Articular chondrocyte of knee joint (primary cell): ENCODE measurements around the gene GLIS2. TPM values are rescaled to one million over a fixed set of nuclear protein-coding genes. Genes with fewer than 3 reads are reported as not detected.

Experiments used
- total RNA-seq: library from RNA; depleted of rRNA; stranded (reverse); fragments of >200 nt; gene quantifications from 2 replicates; pipeline ENCODE4 v1.2.3, GENCODE V29; 2012

GLIS2 gene
- total RNA-seq: 3.4 and 4.2 TPM in 2 replicates

DNA sequence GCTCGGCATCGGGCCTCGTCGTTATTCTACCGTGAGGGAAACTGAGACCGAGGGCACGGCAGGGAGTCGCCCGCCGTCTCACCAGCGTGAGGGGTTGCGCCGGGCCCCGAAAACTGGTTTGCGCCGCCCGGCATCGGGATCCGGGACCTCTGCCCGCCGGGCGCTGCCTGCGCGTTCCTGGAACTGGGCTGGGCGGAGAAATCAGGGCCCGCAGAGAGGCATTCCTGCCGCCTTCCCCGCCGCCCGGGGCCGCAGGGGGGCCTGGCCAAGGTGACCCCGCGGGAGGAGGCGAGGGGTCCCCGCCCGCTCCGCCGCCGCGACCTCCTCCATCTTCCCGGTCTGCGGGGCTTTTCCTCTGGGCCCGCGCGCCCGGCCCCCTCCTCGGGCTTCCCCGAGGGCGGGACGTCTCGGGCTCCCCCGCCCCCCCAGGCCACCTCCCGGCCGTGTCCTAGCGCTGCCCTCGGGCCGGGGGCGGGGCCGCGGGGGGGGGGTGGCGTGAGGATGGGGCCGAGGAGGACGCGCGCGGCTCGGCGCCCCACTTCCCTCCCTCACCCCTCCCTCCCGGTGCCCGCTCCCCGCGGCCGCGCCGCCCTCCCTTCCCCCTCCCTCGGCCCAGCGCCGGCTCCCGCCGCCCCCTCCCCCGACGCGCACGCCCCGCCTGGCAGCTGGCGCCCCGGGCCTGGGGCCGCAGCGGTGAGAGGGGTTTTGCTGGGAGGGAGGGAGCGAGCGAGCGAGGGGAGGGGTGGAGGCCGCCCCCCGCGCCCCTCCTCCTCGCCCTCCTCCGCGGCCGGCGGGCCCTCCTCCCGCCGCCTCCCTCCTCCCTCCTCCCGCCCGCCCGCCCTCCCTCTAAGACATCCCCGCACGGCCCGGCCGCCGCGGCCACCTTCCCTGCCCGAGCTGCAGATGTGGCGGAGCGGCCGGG, at the start of gene GLIS2:
GLIS2 (plus strand) TSS at position 882 of the 922 bp plus-strand sequence. CDS start 16,214 bp downstream, outside the sequence.

DNA sequence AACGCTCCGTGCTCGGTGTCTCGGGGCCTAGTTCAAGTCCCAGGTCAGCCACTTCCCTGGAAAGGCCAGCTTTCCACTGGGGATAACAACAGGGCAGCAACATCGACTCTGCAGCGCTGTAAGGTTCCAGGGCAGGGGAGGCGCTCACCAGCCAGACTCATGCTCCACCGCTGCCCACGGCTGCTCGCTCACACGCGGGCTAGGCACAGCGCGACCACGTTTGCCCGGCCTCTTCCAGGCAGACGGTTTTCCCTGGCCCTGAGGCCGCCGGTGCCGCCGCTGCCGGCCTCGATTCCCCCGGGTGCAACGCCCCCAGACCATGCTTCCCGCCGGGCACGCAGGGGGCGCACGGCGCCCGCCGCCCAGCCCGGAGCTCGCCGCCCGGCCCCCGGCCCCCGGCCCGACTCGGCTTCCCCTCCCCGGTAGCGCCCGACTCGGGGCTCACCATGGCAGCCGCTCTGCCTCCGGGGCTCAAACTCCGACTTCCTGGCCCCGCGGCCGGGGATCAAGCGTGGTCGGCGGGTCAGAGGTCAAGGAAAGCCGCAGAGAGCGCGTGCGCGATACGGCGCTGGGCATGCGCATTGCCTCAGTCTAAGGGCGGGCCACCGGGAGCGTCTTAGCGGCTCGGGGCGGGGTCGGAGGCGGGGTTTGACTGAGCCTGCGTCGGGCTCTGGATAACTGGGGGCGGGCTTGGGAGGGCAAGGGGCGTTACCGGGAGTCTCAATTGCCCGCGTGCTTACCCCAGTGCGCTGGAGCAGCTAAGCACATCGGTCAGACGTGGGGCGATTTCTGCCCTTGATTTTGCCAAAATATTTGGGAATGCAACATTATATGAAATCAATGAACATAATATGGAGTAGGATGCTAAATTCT, 35.2 kb downstream of the GLIS2 start, which contains the start of gene PAM16:
PAM16 (minus strand) TSS at position 535 of the 873 bp plus-strand sequence; CDS start at position 448, 87 bp downstream.

DNA sequence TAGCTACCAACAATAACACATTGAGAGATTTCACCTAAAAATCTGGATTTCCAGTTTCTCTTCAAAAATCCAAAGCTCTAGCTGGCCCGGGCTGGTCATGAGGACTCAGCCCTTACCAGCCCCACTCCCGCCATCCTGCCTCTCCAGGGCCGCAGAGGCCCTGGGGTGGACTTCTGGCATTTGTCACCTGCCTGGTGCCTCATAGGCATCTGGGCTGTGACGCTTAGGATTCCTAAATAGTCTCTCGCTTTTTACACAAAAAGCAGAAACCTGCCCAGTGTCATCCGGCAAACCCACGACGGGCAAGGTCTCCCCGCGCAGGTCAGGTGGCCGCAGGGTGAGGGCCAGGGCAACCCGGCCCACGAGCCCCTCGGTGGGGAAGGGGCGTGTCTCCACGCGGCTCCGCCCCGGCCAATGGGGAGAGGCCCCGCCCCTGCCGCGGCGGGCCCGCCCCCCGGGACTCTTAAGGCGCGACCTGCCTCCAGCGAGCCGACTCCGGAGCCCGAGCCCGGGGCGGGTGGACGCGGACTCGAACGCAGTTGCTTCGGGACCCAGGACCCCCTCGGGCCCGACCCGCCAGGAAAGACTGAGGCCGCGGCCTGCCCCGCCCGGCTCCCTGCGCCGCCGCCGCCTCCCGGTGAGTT, 55.6 kb downstream of the GLIS2 start, which contains the start of gene VASN:
VASN (plus strand) TSS at position 492 of the 644 bp plus-strand sequence. CDS start 9,030 bp downstream, outside the sequence.

Other genes starting within 250 kb of the GLIS2 start
- gene ADCY9, start 199.6 kb upstream of the GLIS2 start, total RNA-seq: 35.5 and 37.0 TPM in 2 replicates
- gene SRL, start 74.0 kb upstream of the GLIS2 start, total RNA-seq: 0.32 and 0.39 TPM in 2 replicates
- gene TFAP4, start 43.0 kb upstream of the GLIS2 start, total RNA-seq: 5.1 and 7.7 TPM in 2 replicates
- 15.9 and 16.8 TPM in 2 replicates for gene PAM16, start 35.3 kb downstream of the GLIS2 start, total RNA-seq
- gene VASN, start 55.8 kb downstream of the GLIS2 start, total RNA-seq: 130 and 192 TPM in 2 replicates
- 10.7 and 11.3 TPM in 2 replicates for gene CORO7, start 100.5 kb downstream of the GLIS2 start, total RNA-seq
- 32.3 and 38.2 TPM in 2 replicates for gene DNAJA3, start 109.8 kb downstream of the GLIS2 start, total RNA-seq
- gene NMRAL1, start 158.6 kb downstream of the GLIS2 start, total RNA-seq: 47.7 and 49.8 TPM in 2 replicates
- gene HMOX2, start 160.3 kb downstream of the GLIS2 start, total RNA-seq: 29.3 and 34.8 TPM in 2 replicates
- 17.1 and 18.8 TPM in 2 replicates for gene CDIP1, start 222.7 kb downstream of the GLIS2 start, total RNA-seq
- 0.11 and 0.13 TPM in 2 replicates for gene C16orf96, start 240.3 kb downstream of the GLIS2 start, total RNA-seq